SK-N-MC (cell line): ENCODE measurements around the gene ANKRD13D.

Source experiments
- EZH2 ChIP-seq: fragments of 200-600 bp; sonication (generic); IDR thresholded peaks from one replicate; pipeline ENCODE4 v1.6.1; 2017; ENCODE audit warnings: antibody characterized with exemption
- POLR2AphosphoS5 ChIP-seq: IDR thresholded peaks from 2 replicates; pipeline ENCODE4 v1.6.1; 2012; ENCODE audit warnings: mild to moderate bottlenecking, low read depth, low read length, borderline replicate concordance

DNA sequence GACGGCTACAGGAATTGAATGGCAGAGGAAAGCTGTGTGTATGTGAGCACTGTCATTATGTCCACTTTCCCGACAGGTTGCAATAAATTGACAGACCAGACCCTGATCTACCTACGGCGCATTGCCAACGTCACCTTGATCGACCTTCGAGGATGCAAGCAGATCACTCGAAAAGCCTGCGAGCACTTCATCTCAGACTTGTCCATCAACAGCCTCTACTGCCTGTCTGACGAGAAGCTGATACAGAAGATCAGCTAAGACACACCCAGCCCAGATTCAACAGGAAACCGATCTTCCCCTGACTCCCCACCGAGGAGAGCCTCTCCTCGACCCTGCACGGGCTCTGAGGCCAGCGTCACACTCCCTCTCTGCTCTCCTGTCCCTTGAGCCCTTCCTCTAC, 34.3 kb upstream of the ANKRD13D start:
- TF ChIP-seq POLR2AphosphoS5 (no peak), EZH2 (no peak)
